Measurements from ENCODE around the gene PLA2G6. TPM values are rescaled to one million over a fixed set of nuclear protein-coding genes. Genes with fewer than 3 reads are reported as not detected.
A peak's percentile ranks its signal among the peaks of the same experiment; 100 is the strongest.

The PLA2G6 gene
- total RNA-seq, 1 donor from 2014 or later, result 7.9 TPM

- TF ChIP-seq CTCF (IDR thresholded peaks at IDR 0.05; ENCODE audit: insufficient read depth, low read length, severe bottlenecking), result no peak
- Histone ChIP-seq H3K27me3 (ENCODE audit: control insufficient read depth, insufficient read depth, low read length) (no peaks in the 10 kb centered on the region), H3K36me3 (ENCODE audit: control insufficient read depth, insufficient read depth, low read length) (peaks cover 5% of the 10 kb centered on the region), H3K4me3 (ENCODE audit: low read depth, low read length) (peak overlapping the region; percentile 94)
- DNase-seq (ENCODE audit: low read depth) (peak; percentile 51), FAIRE-seq (no peak)
Measured at GRCh38 chr22:38203090-38203810, 21.6 kb upstream of the PLA2G6 start.

- Histone ChIP-seq H3K27me3 (ENCODE audit: control insufficient read depth, insufficient read depth, low read length) (no peaks in the 10 kb centered on the region), H3K4me3 (ENCODE audit: low read depth, low read length) (peak overlapping the region; percentile 94), H3K36me3 (ENCODE audit: control insufficient read depth, insufficient read depth, low read length) (peaks cover 3% of the 10 kb centered on the region)
- DNase-seq (ENCODE audit: low read depth) (peak; percentile 66), FAIRE-seq (no peak)
- TF ChIP-seq CTCF (IDR thresholded peaks at IDR 0.05; ENCODE audit: insufficient read depth, low read length, severe bottlenecking), result peak; percentile 31
Measured at GRCh38 chr22:38202437-38203089, 20.9 kb upstream of the PLA2G6 start.

- TF ChIP-seq CTCF (IDR thresholded peaks at IDR 0.05; ENCODE audit: insufficient read depth, low read length, severe bottlenecking), result no peak
- H3K27me3 ChIP-seq (ENCODE audit: control insufficient read depth, insufficient read depth, low read length), result no peaks in the 10 kb centered on the region
- H3K4me3 ChIP-seq (ENCODE audit: low read depth, low read length), result peak within 1 kb of the TSS; percentile 94
- FAIRE-seq, result no peak
- DNase-seq (ENCODE audit: low read depth), result peak; percentile 90
- H3K36me3 ChIP-seq (ENCODE audit: control insufficient read depth, insufficient read depth, low read length), result peaks cover 3% of the 10 kb centered on the region
Measured at GRCh38 chr22:38201711-38202436, 20.2 kb upstream of the PLA2G6 start, which contains the start of gene MAFF. Gene MAFF (plus strand): TSS chr22:38201994. CDS start chr22:38213854, 11,860 bp downstream.

- no peak for TF ChIP-seq CTCF (IDR thresholded peaks at IDR 0.05; ENCODE audit: insufficient read depth, low read length, severe bottlenecking)
- Histone ChIP-seq H3K27me3 (ENCODE audit: control insufficient read depth, insufficient read depth, low read length) (no peaks in the 10 kb centered on the region), H3K36me3 (ENCODE audit: control insufficient read depth, insufficient read depth, low read length) (peaks cover 3% of the 10 kb centered on the region), H3K4me3 (ENCODE audit: low read depth, low read length) (peak overlapping the region; percentile 31)
- FAIRE-seq (no peak), DNase-seq (ENCODE audit: low read depth) (no peak)
Measured at GRCh38 chr22:38201371-38201710, 19.7 kb upstream of the PLA2G6 start.

GRCh38 chr22:38199826-38200559, 18.4 kb upstream of the PLA2G6 start:
- DNase-seq (ENCODE audit: low read depth), result no peak
- Histone ChIP-seq H3K27me3 (ENCODE audit: control insufficient read depth, insufficient read depth, low read length) (no peaks in the 10 kb centered on the region), H3K36me3 (ENCODE audit: control insufficient read depth, insufficient read depth, low read length) (no peaks in the 10 kb centered on the region), H3K4me3 (ENCODE audit: low read depth, low read length) (no peak overlapping the region)
- TF ChIP-seq CTCF (IDR thresholded peaks at IDR 0.05; ENCODE audit: insufficient read depth, low read length, severe bottlenecking), result no peak
- no peak for FAIRE-seq
